Caki2 (cell line): ENCODE results near the gene CCM2L. TPM values are rescaled to one million over a fixed set of nuclear protein-coding genes. Genes with fewer than 3 reads are reported as not detected.
A peak's percentile ranks its signal among the peaks of the same experiment; 100 is the strongest.
"Not testable (repeated sequence)": the region's sequence is repeated elsewhere in the genome, so short reads cannot be mapped to it uniquely, and the experiment has no call there.

Experiments
- DNase-seq: peaks from one replicate; pipeline ENCODE4 v3.0.0-alpha.2; 2015; ENCODE audit warnings: low read depth
- in situ Hi-C: cut with HindIII; loops from 2 replicates; pipeline ENCODE4 v1.10.0; 2016; ENCODE audit warnings: low sequenced_read_pairs, low pct_unique_long_range_greater_than_20kb, mixed read lengths
- total RNA-seq: library from RNA; depleted of rRNA; stranded (reverse); fragments of >200 nt; shearing (Covaris generic); gene quantifications from 2 replicates; pipeline ENCODE4 v1.2.3, GENCODE V29; 2014; ENCODE audit warnings: low replicate concordance

The CCM2L gene
- total RNA-seq, 1 experiment from 2014 or later, result 29.4 TPM

- DNase-seq, result peak; percentile 31
- in situ Hi-C loops, result no loop called here
These were observed 8.9 kb downstream of the CCM2L start for GRCh38 chr20:32019156-32019510.

GRCh38 chr20:32019563-32020463 is 9.6 kb downstream of the CCM2L start:
- DNase-seq, result no peak
- in situ Hi-C loops, result loop anchor here (10.0 kb wide), 1 partner anchor 165 kb away; no protein-coding TSS in a partner anchor

GRCh38 chr20:32021091-32021490 is 10.9 kb downstream of the CCM2L start:
- DNase-seq, result no peak
- in situ Hi-C loops, result loop anchor here (10.0 kb wide), 1 partner anchor 166 kb away; no protein-coding TSS in a partner anchor

- in situ Hi-C loops, result loop anchor here (10.0 kb wide), 1 partner anchor 170 kb away; no protein-coding TSS in a partner anchor
- no peak for DNase-seq
These were observed 14.6 kb downstream of the CCM2L start for GRCh38 chr20:32024683-32025295.

- in situ Hi-C loops, result loop anchor here (10.0 kb wide), 1 partner anchor 173 kb away; no protein-coding TSS in a partner anchor
These were observed 17.4 kb downstream of the CCM2L start for GRCh38 chr20:32027643-32028042.

GRCh38 chr20:32028647-32029372 is 18.6 kb downstream of the CCM2L start:
- in situ Hi-C loops, result loop anchor here (10.0 kb wide), 1 partner anchor 174 kb away; no protein-coding TSS in a partner anchor
- peak; percentile 34 for DNase-seq

More at GRCh38 chr20:32027643-32028042, 17.4 kb downstream of the CCM2L start:
- no peak for DNase-seq

- DNase-seq, result no peak
- in situ Hi-C loops, result loop anchor here (10.0 kb wide), 1 partner anchor 175 kb away; no protein-coding TSS in a partner anchor
These were observed 19.3 kb downstream of the CCM2L start for GRCh38 chr20:32029561-32029960.

GRCh38 chr20:32031007-32031958 is 21.0 kb downstream of the CCM2L start:
- in situ Hi-C loops, result no loop called here
- peak; percentile 82 for DNase-seq

- in situ Hi-C loops, result no loop called here
- no peak for DNase-seq
These were observed 23.1 kb downstream of the CCM2L start for GRCh38 chr20:32033316-32033715.

GRCh38 chr20:32033721-32034120 is 23.5 kb downstream of the CCM2L start:
- DNase-seq, in situ Hi-C loops: not testable (repeated sequence)

- in situ Hi-C loops, result no loop called here
- DNase-seq, result no peak
These were observed 24.6 kb downstream of the CCM2L start for GRCh38 chr20:32034581-32035425.

- no peak for DNase-seq
- in situ Hi-C loops, result no loop called here
These were observed 25.2 kb downstream of the CCM2L start for GRCh38 chr20:32035426-32035779.

GRCh38 chr20:32036252-32036651 is 26.0 kb downstream of the CCM2L start:
- DNase-seq, result no peak
- in situ Hi-C loops, result no loop called here

- DNase-seq, result no peak
- in situ Hi-C loops, result no loop called here
These were observed 26.7 kb downstream of the CCM2L start for GRCh38 chr20:32036716-32037485.

GRCh38 chr20:32037929-32038328 is 27.7 kb downstream of the CCM2L start:
- DNase-seq, result no peak
- in situ Hi-C loops, result no loop called here
